ENCODE data around the gene WDR75. TPM values are rescaled to one million over a fixed set of nuclear protein-coding genes. Genes with fewer than 3 reads are reported as not detected.

WDR75 gene
- total and polyA plus RNA-seq, 9 of the 15 experiments (the other 6 are each of a cell fraction or from before 2014, with no cell fraction given) = 50.9 to 111 (median 76.4) TPM

GRCh38 chr2:189516546-189516945 lies 75.3 kb downstream of the WDR75 start (continued):
- TF ChIP-seq CUX1 (CRISPR knock-in tag; IDR thresholded peaks at IDR 0.05) = no peak
- no peak for TF ChIP-seq ZNF780A (CRISPR knock-in tag; IDR thresholded peaks at IDR 0.05)
- TF ChIP-seq MCM3 (IDR thresholded peaks at IDR 0.05) = no peak
- TF ChIP-seq, protein P1, sequence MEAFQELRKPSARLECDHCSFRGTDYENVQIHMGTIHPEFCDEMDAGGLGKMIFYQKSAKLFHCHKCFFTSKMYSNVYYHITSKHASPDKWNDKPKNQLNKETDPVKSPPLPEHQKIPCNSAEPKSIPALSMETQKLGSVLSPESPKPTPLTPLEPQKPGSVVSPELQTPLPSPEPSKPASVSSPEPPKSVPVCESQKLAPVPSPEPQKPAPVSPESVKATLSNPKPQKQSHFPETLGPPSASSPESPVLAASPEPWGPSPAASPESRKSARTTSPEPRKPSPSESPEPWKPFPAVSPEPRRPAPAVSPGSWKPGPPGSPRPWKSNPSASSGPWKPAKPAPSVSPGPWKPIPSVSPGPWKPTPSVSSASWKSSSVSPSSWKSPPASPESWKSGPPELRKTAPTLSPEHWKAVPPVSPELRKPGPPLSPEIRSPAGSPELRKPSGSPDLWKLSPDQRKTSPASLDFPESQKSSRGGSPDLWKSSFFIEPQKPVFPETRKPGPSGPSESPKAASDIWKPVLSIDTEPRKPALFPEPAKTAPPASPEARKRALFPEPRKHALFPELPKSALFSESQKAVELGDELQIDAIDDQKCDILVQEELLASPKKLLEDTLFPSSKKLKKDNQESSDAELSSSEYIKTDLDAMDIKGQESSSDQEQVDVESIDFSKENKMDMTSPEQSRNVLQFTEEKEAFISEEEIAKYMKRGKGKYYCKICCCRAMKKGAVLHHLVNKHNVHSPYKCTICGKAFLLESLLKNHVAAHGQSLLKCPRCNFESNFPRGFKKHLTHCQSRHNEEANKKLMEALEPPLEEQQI (IDR thresholded peaks at IDR 0.05) = peak; percentile 42; the same call in 1 of the 2 replicates
- TF ChIP-seq ATF7 (IDR thresholded peaks at IDR 0.05) = no peak
- no peak for TF ChIP-seq SMAD3 (CRISPR knock-in tag; conservative IDR thresholded peaks at IDR 0.05)
- peak; percentile 97 for TF ChIP-seq C11orf30 (IDR thresholded peaks at IDR 0.05; ENCODE audit: low read depth)
- TF ChIP-seq, protein P2, sequence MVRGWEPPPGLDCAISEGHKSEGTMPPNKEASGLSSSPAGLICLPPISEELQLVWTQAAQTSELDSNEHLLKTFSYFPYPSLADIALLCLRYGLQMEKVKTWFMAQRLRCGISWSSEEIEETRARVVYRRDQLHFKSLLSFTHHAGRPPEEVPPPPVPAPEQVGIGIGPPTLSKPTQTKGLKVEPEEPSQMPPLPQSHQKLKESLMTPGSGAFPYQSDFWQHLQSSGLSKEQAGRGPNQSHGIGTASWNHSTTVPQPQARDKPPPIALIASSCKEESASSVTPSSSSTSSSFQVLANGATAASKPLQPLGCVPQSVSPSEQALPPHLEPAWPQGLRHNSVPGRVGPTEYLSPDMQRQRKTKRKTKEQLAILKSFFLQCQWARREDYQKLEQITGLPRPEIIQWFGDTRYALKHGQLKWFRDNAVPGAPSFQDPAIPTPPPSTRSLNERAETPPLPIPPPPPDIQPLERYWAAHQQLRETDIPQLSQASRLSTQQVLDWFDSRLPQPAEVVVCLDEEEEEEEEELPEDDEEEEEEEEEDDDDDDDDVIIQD (CRISPR knock-in tag; IDR thresholded peaks at IDR 0.05) = no peak
- 0 out of 2 replicates have a peak, but pooled peaks have one; percentile 21 for TF ChIP-seq MTA3 (IDR thresholded peaks at IDR 0.05; ENCODE audit: borderline replicate concordance)
- TF ChIP-seq STAT5B (CRISPR knock-in tag; IDR thresholded peaks at IDR 0.05) = no peak
- no peak for TF ChIP-seq KDM4B (IDR thresholded peaks at IDR 0.05; ENCODE audit: borderline replicate concordance in 2 of 2, low read depth in 1 of 2)
- TF ChIP-seq ZNF184 (CRISPR knock-in tag; IDR thresholded peaks at IDR 0.05) = no peak
- no peak for TF ChIP-seq XRCC5 (IDR thresholded peaks at IDR 0.05; ENCODE audit: low read depth, low read length)
- no peak for TF ChIP-seq ZNF282 (CRISPR knock-in tag; IDR thresholded peaks at IDR 0.05)
- TF ChIP-seq IRF2 (CRISPR knock-in tag; IDR thresholded peaks at IDR 0.05) = no peak
- no peak for TF ChIP-seq PHB2 (IDR thresholded peaks at IDR 0.05; ENCODE audit: low read depth)
- TF ChIP-seq HNRNPLL (IDR thresholded peaks at IDR 0.05; ENCODE audit: low read depth, low read length, poor library complexity, severe bottlenecking) = no peak
- TF ChIP-seq ZNF274 (IDR thresholded peaks at IDR 0.05; ENCODE audit: borderline replicate concordance, low read depth, low read length) = no peak
- TF ChIP-seq ZNF436 (CRISPR knock-in tag; IDR thresholded peaks at IDR 0.05) = no peak
- no peak for TF ChIP-seq ZNF217 (CRISPR knock-in tag; IDR thresholded peaks at IDR 0.05)
- TF ChIP-seq ZNF79 (CRISPR knock-in tag; IDR thresholded peaks at IDR 0.05; ENCODE audit: low read depth) = no peak
- TF ChIP-seq CTBP1 (IDR thresholded peaks at IDR 0.05; ENCODE audit: borderline replicate concordance) = peak; percentile 81
- no peak for TF ChIP-seq SLC30A9 (CRISPR knock-in tag; IDR thresholded peaks at IDR 0.05)
